Measurements from ENCODE around the gene SEMA4D.

- TF ChIP-seq POLR2A (IDR thresholded peaks at IDR 0.05; ENCODE audit: low read length) (no peak), GATA1 (IDR thresholded peaks at IDR 0.05; ENCODE audit: low read depth, low read length) (no peak)
Measured at GRCh38 chr9:89383721-89384300, 114.1 kb downstream of the SEMA4D start.

All from erythroblast (primary cell).